ENCODE measurements around the gene SHKBP1.

SHKBP1 gene

DNA sequence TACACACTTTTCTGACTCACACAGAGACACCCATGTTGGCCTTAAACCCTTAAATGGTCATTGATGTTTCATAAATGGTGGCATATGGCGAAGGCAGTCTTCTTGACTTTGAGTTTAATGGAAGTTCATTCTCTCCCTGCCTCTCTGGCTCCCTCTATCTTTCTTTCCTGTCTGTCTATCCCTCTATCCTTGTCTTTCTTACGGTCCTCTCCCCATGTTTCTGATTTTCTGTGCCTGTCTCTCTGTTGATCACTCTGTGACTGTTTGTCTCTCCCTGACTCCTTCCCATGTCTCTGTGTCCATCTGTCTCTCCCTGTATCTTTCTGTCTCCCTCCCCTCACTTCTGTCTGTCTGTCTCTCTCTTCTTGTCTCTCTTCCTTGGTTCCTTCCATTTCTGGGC is 43.2 kb upstream of the SHKBP1 start (continued):
- TF ChIP-seq PBX3 (CRISPR knock-in tag; IDR thresholded peaks at IDR 0.05) (no peak), SP7 (tag by site-specific recombination; IDR thresholded peaks at IDR 0.05) (no peak), ZNF404 (tag by site-specific recombination; IDR thresholded peaks at IDR 0.05) (no peak), GFI1B (tag by site-specific recombination; IDR thresholded peaks at IDR 0.05) (no peak), ZSCAN23 (tag by site-specific recombination; IDR thresholded peaks at IDR 0.05) (no peak), KLF16 (tag by site-specific recombination; IDR thresholded peaks at IDR 0.05) (0 out of 2 replicates have a peak, but pooled peaks have one; percentile 22)

- Histone ChIP-seq H3K4me3 (ENCODE audit: low read depth, low read length) (no peak overlapping the region), H3K27ac (ENCODE audit: extremely low read depth, low read depth, low read length) (no peak overlapping the region), H3K36me3 (ENCODE audit: control insufficient read depth in 2 of 2, insufficient read depth in 1 of 2, low read length in 2 of 2) (peaks cover 0 to 3% of the 10 kb centered on the region in 2 experiments; a peak in 2 of 3 replicates), H3K9me3 (ENCODE audit: control insufficient read depth, insufficient read depth, low read depth, low read length) (no peaks in the 10 kb centered on the region), H3K4me1 (ENCODE audit: control insufficient read depth, insufficient read depth, low read length) (peaks cover 17% of the 10 kb centered on the region)
- ChIA-PET CTCF (interaction anchor here (0.8 to 13.3 kb wide), 7 partner anchors 10 to 100 kb away, joined by 3 to 259 read pairs (median 12); partner anchors contain the start of gene LTBP4), POLR2A (interaction anchor here (1.0 kb wide), 1 partner anchor 65 kb away, joined by 3 read pairs; no protein-coding TSS in a partner anchor)
- TF ChIP-seq ZNF548 (tag by site-specific recombination; IDR thresholded peaks at IDR 0.05): no peak
- TF ChIP-seq ZBTB48 (tag by site-specific recombination; IDR thresholded peaks at IDR 0.05): no peak
- no peak for TF ChIP-seq ZNF518A (tag by site-specific recombination; conservative IDR thresholded peaks at IDR 0.05; ENCODE audit: low read depth)
- TF ChIP-seq ZNF555 (tag by site-specific recombination; conservative IDR thresholded peaks at IDR 0.05): no peak; the same call in 1 of the 2 replicates
- TF ChIP-seq, protein P1, sequence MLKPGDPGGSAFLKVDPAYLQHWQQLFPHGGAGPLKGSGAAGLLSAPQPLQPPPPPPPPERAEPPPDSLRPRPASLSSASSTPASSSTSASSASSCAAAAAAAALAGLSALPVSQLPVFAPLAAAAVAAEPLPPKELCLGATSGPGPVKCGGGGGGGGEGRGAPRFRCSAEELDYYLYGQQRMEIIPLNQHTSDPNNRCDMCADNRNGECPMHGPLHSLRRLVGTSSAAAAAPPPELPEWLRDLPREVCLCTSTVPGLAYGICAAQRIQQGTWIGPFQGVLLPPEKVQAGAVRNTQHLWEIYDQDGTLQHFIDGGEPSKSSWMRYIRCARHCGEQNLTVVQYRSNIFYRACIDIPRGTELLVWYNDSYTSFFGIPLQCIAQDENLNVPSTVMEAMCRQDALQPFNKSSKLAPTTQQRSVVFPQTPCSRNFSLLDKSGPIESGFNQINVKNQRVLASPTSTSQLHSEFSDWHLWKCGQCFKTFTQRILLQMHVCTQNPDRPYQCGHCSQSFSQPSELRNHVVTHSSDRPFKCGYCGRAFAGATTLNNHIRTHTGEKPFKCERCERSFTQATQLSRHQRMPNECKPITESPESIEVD (tag by site-specific recombination; IDR thresholded peaks at IDR 0.05): no peak
- TF ChIP-seq YY2 (tag by site-specific recombination; IDR thresholded peaks at IDR 0.05): no peak
These were observed 42.5 kb upstream of the SHKBP1 start for GRCh38 chr19:40534148-40534547.

DNA sequence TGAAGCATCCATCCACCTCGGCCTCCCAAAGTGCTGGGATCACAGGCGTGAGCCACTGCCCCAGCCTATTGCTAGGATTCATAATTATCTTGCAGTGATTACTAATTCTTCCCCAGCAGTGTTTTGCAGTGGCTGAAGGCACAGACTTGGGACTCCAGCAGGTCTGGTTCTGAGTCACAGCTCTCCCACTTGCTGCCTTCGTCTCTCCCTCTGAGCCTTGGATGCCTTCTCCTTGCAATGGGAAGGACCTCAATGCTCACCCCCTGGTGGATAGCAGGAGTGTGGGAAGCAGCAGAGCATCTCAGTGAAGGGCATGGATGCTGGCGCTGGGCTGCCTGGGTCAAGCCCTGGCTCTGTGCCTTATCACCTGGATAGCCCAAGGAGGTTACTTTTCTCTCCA is 37.6 kb upstream of the SHKBP1 start:
- POLR2A ChIA-PET: interaction anchor here (2.3 kb wide), 1 partner anchor 10 kb away, joined by 5 read pairs; no protein-coding TSS in a partner anchor
- CTCF ChIA-PET: interaction anchor here (1.0 to 13.9 kb wide), 6 partner anchors 10 to 95 kb away, joined by 4 to 259 read pairs (median 34); partner anchors contain the start of gene LTBP4
- H3K27ac ChIP-seq (ENCODE audit: extremely low read depth, low read depth, low read length): no peak overlapping the region

More for the DNA sequence above, 37.6 kb upstream of the SHKBP1 start:
- no peak overlapping the region for H3K4me3 ChIP-seq (ENCODE audit: low read depth, low read length)
- peaks cover 4% of the 10 kb centered on the region; the same call in 1 of the 2 replicates for H3K4me1 ChIP-seq (ENCODE audit: control insufficient read depth, insufficient read depth, low read length)
- peaks cover 0 to 3% of the 10 kb centered on the region in 2 experiments; a peak in 2 of 3 replicates for H3K36me3 ChIP-seq (ENCODE audit: control insufficient read depth in 2 of 2, insufficient read depth in 1 of 2, low read length in 2 of 2)
- H3K9me3 ChIP-seq (ENCODE audit: control insufficient read depth, insufficient read depth, low read depth, low read length): no peaks in the 10 kb centered on the region
- TF ChIP-seq, protein P2, sequence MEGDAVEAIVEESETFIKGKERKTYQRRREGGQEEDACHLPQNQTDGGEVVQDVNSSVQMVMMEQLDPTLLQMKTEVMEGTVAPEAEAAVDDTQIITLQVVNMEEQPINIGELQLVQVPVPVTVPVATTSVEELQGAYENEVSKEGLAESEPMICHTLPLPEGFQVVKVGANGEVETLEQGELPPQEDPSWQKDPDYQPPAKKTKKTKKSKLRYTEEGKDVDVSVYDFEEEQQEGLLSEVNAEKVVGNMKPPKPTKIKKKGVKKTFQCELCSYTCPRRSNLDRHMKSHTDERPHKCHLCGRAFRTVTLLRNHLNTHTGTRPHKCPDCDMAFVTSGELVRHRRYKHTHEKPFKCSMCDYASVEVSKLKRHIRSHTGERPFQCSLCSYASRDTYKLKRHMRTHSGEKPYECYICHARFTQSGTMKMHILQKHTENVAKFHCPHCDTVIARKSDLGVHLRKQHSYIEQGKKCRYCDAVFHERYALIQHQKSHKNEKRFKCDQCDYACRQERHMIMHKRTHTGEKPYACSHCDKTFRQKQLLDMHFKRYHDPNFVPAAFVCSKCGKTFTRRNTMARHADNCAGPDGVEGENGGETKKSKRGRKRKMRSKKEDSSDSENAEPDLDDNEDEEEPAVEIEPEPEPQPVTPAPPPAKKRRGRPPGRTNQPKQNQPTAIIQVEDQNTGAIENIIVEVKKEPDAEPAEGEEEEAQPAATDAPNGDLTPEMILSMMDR (tag by site-specific recombination; IDR thresholded peaks at IDR 0.05): peak; percentile 23; the same call in 1 of the 2 replicates
- TF ChIP-seq ZIC2 (tag by site-specific recombination; IDR thresholded peaks at IDR 0.05) (peak; percentile 36; the same call in 1 of the 2 replicates), ZNF2 (tag by site-specific recombination; IDR thresholded peaks at IDR 0.05) (no peak), SETDB1 (IDR thresholded peaks at IDR 0.05; ENCODE audit: insufficient read length, low read length) (no peak), ZNF548 (tag by site-specific recombination; IDR thresholded peaks at IDR 0.05) (peak; percentile 99), REPIN1 (tag by site-specific recombination; IDR thresholded peaks at IDR 0.05; ENCODE audit: low read depth) (no peak), ZBTB17 (tag by site-specific recombination; IDR thresholded peaks at IDR 0.05) (0 out of 2 replicates have a peak, but pooled peaks have one; percentile 43), GLIS1 (tag by site-specific recombination; IDR thresholded peaks at IDR 0.05) (peak; percentile 80), ZNF768 (tag by site-specific recombination; IDR thresholded peaks at IDR 0.05) (no peak), ZFHX2 (tag by site-specific recombination; conservative IDR thresholded peaks at IDR 0.05) (peak; percentile 10; the same call in 1 of the 2 replicates)
- TF ChIP-seq, protein P3, sequence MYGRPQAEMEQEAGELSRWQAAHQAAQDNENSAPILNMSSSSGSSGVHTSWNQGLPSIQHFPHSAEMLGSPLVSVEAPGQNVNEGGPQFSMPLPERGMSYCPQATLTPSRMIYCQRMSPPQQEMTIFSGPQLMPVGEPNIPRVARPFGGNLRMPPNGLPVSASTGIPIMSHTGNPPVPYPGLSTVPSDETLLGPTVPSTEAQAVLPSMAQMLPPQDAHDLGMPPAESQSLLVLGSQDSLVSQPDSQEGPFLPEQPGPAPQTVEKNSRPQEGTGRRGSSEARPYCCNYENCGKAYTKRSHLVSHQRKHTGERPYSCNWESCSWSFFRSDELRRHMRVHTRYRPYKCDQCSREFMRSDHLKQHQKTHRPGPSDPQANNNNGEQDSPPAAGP (tag by site-specific recombination; IDR thresholded peaks at IDR 0.05): no peak
